H9 (cell line): Measurements from ENCODE around the gene NBEA. TPM values are rescaled to one million over a fixed set of nuclear protein-coding genes. Genes with fewer than 3 reads are reported as not detected.

Source experiments
- DNase-seq: peaks from one replicate; pipeline ENCODE4 v3.0.0-alpha.2; 2017
- H2AFZ ChIP-seq: one replicate; pipeline ENCODE4 v1.6.1; 2013; ENCODE audit warnings: mild to moderate bottlenecking, low read length, control low read depth, moderate library complexity
- H2AK5ac ChIP-seq: 2 replicates; pipeline ENCODE4 v1.6.1; 2013; ENCODE audit warnings: low read length, control low read depth, mixed read lengths; ENCODE audit not compliant: insufficient read length
- H2BK120ac ChIP-seq: one replicate; pipeline ENCODE4 v1.6.1; 2013; ENCODE audit warnings: low read depth, mild to moderate bottlenecking, low read length, control low read depth, inconsistent platforms; ENCODE audit not compliant: poor library complexity, severe bottlenecking
- H2BK12ac ChIP-seq: 2 replicates; pipeline ENCODE4 v1.6.1; 2013; ENCODE audit warnings: low read length, control low read depth, mixed read lengths, low read depth; ENCODE audit not compliant: insufficient read length
- H2BK15ac ChIP-seq: 2 replicates; pipeline ENCODE4 v1.6.1; 2013; ENCODE audit warnings: low read depth, low read length, control low read depth
- H2BK20ac ChIP-seq: one replicate; pipeline ENCODE4 v1.6.1; 2013; ENCODE audit warnings: low read depth, mild to moderate bottlenecking, low read length, control low read depth, inconsistent platforms; ENCODE audit not compliant: poor library complexity, severe bottlenecking
- H2BK5ac ChIP-seq: 2 replicates; pipeline ENCODE4 v1.6.1; 2013; ENCODE audit warnings: low read length, control low read depth, mixed read lengths; ENCODE audit not compliant: insufficient read length
- H3K14ac ChIP-seq: 2 replicates; pipeline ENCODE4 v1.6.1; 2013; ENCODE audit warnings: low read length, control low read depth; ENCODE audit not compliant: insufficient read depth
- H3K18ac ChIP-seq: 2 replicates; pipeline ENCODE4 v1.6.1; 2013; ENCODE audit warnings: low read depth, mild to moderate bottlenecking, mixed read lengths, low read length, control low read depth; ENCODE audit not compliant: insufficient read length
- H3K23ac ChIP-seq: 2 replicates; pipeline ENCODE4 v1.6.1; 2013; ENCODE audit warnings: low read length, control low read depth, mixed read lengths, low read depth; ENCODE audit not compliant: insufficient read length
- H3K23me2 ChIP-seq: 2 replicates; pipeline ENCODE4 v1.6.1; 2013; ENCODE audit warnings: low read depth, mild to moderate bottlenecking, mixed read lengths, low read length, control low read depth; ENCODE audit not compliant: insufficient read length, poor library complexity, severe bottlenecking
- H3K27ac ChIP-seq: 2 replicates; pipeline ENCODE4 v1.5.1; 2013; ENCODE audit warnings: low read length, control low read depth, mixed read lengths, low read depth; ENCODE audit not compliant: insufficient read length
- H3K27me3 ChIP-seq: 2 replicates; pipeline ENCODE4 v1.6.1; 2013; ENCODE audit warnings: low read length, control low read depth, inconsistent platforms; ENCODE audit not compliant: insufficient read depth
- H3K4ac ChIP-seq: 2 replicates; pipeline ENCODE4 v1.6.1; 2013; ENCODE audit warnings: low read depth, mild to moderate bottlenecking, control low read depth, inconsistent platforms, low read length, moderate library complexity
- H3K4me1 ChIP-seq: 2 replicates; pipeline ENCODE4 v1.6.1; 2013; ENCODE audit warnings: low read length, control low read depth, inconsistent platforms; ENCODE audit not compliant: insufficient read depth
- H3K4me2 ChIP-seq: 2 replicates; pipeline ENCODE4 v1.6.1; 2013; ENCODE audit warnings: low read length, control low read depth, mixed read lengths; ENCODE audit not compliant: insufficient read length, insufficient read depth
- H3K56ac ChIP-seq: 2 replicates; pipeline ENCODE4 v1.6.1; 2013; ENCODE audit warnings: low read depth, mild to moderate bottlenecking, mixed read lengths, low read length, control low read depth; ENCODE audit not compliant: insufficient read length
- H3K79me1 ChIP-seq: 2 replicates; pipeline ENCODE4 v1.6.1; 2013; ENCODE audit warnings: low read depth, mild to moderate bottlenecking, moderate library complexity, low read length, control low read depth, inconsistent platforms; ENCODE audit not compliant: insufficient read depth, poor library complexity, severe bottlenecking
- H3K79me2 ChIP-seq: 2 replicates; pipeline ENCODE4 v1.6.1; 2013; ENCODE audit warnings: low read length, control low read depth, inconsistent platforms; ENCODE audit not compliant: insufficient read depth
- H3K9ac ChIP-seq: 2 replicates; pipeline ENCODE4 v1.6.1; 2013; ENCODE audit warnings: low read length, control low read depth, mixed read lengths; ENCODE audit not compliant: insufficient read length; ENCODE audit errors: extremely low read depth
- H3K9me3 ChIP-seq: one replicate; pipeline ENCODE4 v1.6.1; 2013; ENCODE audit warnings: low read depth, low read length, inconsistent platforms; ENCODE audit not compliant: control insufficient read depth
- H3T11ph ChIP-seq: one replicate; pipeline ENCODE4 v1.6.1; 2013; ENCODE audit warnings: mild to moderate bottlenecking, low read length, control low read depth, inconsistent platforms
- H4K20me1 ChIP-seq: one replicate; pipeline ENCODE4 v1.6.1; 2013; ENCODE audit not compliant: control insufficient read depth, insufficient read length, insufficient read depth
- H4K5ac ChIP-seq: 2 replicates; pipeline ENCODE4 v1.6.1; 2013; ENCODE audit warnings: low read depth, mild to moderate bottlenecking, mixed read lengths, low read length, control low read depth; ENCODE audit not compliant: insufficient read length
- H4K8ac ChIP-seq: replicated peaks from 2 replicates; pipeline ENCODE4 v1.6.1; 2013; ENCODE audit warnings: low read length, control low read depth, mixed read lengths, low read depth; ENCODE audit not compliant: insufficient read length
- H4K91ac ChIP-seq: 2 replicates; pipeline ENCODE4 v1.6.1; 2013; ENCODE audit warnings: low read depth, mild to moderate bottlenecking, moderate library complexity, mixed read lengths, low read length, control low read depth; ENCODE audit not compliant: insufficient read length
- H3K27ac Mint-ChIP-seq, 3 experiments: 2 replicates in 2 of 3; 3 replicates in 1 of 3; pipeline ENCODE4 v1.8.0; 2020 to 2021; ENCODE audit warnings: mixed read lengths in 3 of 3, mild to moderate bottlenecking in 1 of 3, moderate library complexity in 1 of 3
- H3K27me3 Mint-ChIP-seq: 2 replicates; pipeline ENCODE4 v1.8.0; 2021; ENCODE audit warnings: low read depth, mild to moderate bottlenecking, moderate library complexity, mixed read lengths
- H3K36me3 Mint-ChIP-seq, 3 experiments: 2 replicates in 2 of 3; 3 replicates in 1 of 3; pipeline ENCODE4 v1.8.0; 2020 to 2021; ENCODE audit warnings: low read depth in 3 of 3, mixed read lengths in 3 of 3; ENCODE audit not compliant: insufficient read depth in 1 of 3
- H3K4me1 Mint-ChIP-seq, 2 experiments: 2 replicates each; pipeline ENCODE4 v1.8.0; 2020; ENCODE audit warnings: mixed read lengths in 2 of 2
- H3K4me3 Mint-ChIP-seq, 2 experiments: 2 replicates in 1 of 2; 3 replicates in 1 of 2; pipeline ENCODE4 v1.8.0; 2020 to 2021; ENCODE audit warnings: mild to moderate bottlenecking in 2 of 2, mixed read lengths in 2 of 2, moderate library complexity in 1 of 2
- H3K9me3 Mint-ChIP-seq, 2 experiments: 2 replicates in 1 of 2; 3 replicates in 1 of 2; pipeline ENCODE4 v1.8.0; 2020; ENCODE audit warnings: mild to moderate bottlenecking in 2 of 2, mixed read lengths in 2 of 2, moderate library complexity in 1 of 2
- WGBS: extraction: QIAGEN DNeasy Blood & Tissue Kit; methylation state at CpG from one replicate; pipeline ENCODE4 v1.1.7; 2013; ENCODE audit warnings: missing lambda C conversion rate, low lambda C conversion rate, mixed read lengths; ENCODE audit not compliant: insufficient read length; ENCODE audit errors: extremely low coverage; 5-methylcytosine and 5-hydroxymethylcytosine counted together
- total RNA-seq: library from RNA; stranded (reverse); gene quantifications from 2 replicates; pipeline ENCODE4 v1.2.1, GENCODE V29; 2021
- TF ChIP-seq, protein P1 (sequence below): fragments of 200-600 bp; sonication (generic); conservative IDR thresholded peaks from 3 replicates; pipeline ENCODE4 v1.8.0; 2021; ENCODE audit warnings: antibody characterized with exemption, mild to moderate bottlenecking

The NBEA gene
- total RNA-seq, 1 experiment from 2014 or later, result 17.3 TPM

DNA sequence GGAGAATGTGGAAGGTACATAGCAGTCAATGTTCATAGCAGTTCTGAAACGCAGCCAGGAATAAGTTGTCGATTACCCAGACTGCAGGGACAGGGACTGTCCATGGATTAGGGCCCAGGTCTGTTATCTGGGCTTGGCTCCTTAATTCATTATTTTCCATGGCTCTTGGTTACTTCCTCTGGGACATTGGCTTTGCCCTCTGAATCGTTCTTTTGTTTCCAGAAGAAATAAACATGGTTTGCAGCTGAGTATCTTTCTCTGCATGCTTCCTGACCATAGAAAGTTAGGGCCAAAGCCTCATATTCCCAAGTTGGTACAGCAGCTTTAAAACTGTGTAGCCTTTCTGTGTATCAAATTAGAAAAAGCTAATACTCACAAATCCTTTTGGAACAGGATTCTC, 656.2 kb downstream of the NBEA start:
- Mint-ChIP-seq H3K9me3 (no peaks in the 10 kb centered on the region), H3K27me3 (no peaks in the 10 kb centered on the region), H3K36me3 (no peaks in the 10 kb centered on the region), H3K4me1 (peaks cover 13 to 15% of the 10 kb centered on the region in 2 experiments), H3K27ac (0 out of 7 replicates have a peak overlapping the region, but pooled peaks of 1 of the 3 experiments have one; percentile 5), H3K4me3 (no peak overlapping the region)
- H4K5ac ChIP-seq, result no peak overlapping the region
- no peak overlapping the region for H3K4ac ChIP-seq
- H2BK120ac ChIP-seq, result no peak overlapping the region
- no peaks in the 10 kb centered on the region for H3K27me3 ChIP-seq
- H2BK15ac ChIP-seq, result no peak overlapping the region
- no peak overlapping the region for H3K27ac ChIP-seq
- H3K79me2 ChIP-seq, result no peaks in the 10 kb centered on the region
- no peaks in the 10 kb centered on the region for H3K9me3 ChIP-seq
- H2BK20ac ChIP-seq, result no peak overlapping the region
- TF ChIP-seq, protein P1, sequence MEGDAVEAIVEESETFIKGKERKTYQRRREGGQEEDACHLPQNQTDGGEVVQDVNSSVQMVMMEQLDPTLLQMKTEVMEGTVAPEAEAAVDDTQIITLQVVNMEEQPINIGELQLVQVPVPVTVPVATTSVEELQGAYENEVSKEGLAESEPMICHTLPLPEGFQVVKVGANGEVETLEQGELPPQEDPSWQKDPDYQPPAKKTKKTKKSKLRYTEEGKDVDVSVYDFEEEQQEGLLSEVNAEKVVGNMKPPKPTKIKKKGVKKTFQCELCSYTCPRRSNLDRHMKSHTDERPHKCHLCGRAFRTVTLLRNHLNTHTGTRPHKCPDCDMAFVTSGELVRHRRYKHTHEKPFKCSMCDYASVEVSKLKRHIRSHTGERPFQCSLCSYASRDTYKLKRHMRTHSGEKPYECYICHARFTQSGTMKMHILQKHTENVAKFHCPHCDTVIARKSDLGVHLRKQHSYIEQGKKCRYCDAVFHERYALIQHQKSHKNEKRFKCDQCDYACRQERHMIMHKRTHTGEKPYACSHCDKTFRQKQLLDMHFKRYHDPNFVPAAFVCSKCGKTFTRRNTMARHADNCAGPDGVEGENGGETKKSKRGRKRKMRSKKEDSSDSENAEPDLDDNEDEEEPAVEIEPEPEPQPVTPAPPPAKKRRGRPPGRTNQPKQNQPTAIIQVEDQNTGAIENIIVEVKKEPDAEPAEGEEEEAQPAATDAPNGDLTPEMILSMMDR, result no peak
- no peaks in the 10 kb centered on the region for H3K79me1 ChIP-seq
- no peak overlapping the region for H3K56ac ChIP-seq
- no peak overlapping the region for H4K8ac ChIP-seq
- no peak overlapping the region for H3K9ac ChIP-seq
- H3K23me2 ChIP-seq, result no peaks in the 10 kb centered on the region
- no peak overlapping the region for H2AFZ ChIP-seq
- H3K4me2 ChIP-seq, result no peak overlapping the region
- DNase-seq, result no peak
- H3K23ac ChIP-seq, result no peak overlapping the region
- H4K91ac ChIP-seq, result no peak overlapping the region
- WGBS, result no CpG with 5 or more reads among the region's 3 CpGs
- H3K14ac ChIP-seq, result no peak overlapping the region
- no peak overlapping the region for H3K18ac ChIP-seq
- no peak overlapping the region for H2BK5ac ChIP-seq
- H4K20me1 ChIP-seq, result no peaks in the 10 kb centered on the region
- no peak overlapping the region for H3T11ph ChIP-seq
- no peak overlapping the region for H2AK5ac ChIP-seq
- H3K4me1 ChIP-seq, result no peaks in the 10 kb centered on the region
- H2BK12ac ChIP-seq, result no peak overlapping the region
